ENCODE data around the gene CNIH1.
"Not testable (repeated sequence)": the region's sequence is repeated elsewhere in the genome, so short reads cannot be mapped to it uniquely, and the experiment has no call there.

Gene CNIH1

DNA sequence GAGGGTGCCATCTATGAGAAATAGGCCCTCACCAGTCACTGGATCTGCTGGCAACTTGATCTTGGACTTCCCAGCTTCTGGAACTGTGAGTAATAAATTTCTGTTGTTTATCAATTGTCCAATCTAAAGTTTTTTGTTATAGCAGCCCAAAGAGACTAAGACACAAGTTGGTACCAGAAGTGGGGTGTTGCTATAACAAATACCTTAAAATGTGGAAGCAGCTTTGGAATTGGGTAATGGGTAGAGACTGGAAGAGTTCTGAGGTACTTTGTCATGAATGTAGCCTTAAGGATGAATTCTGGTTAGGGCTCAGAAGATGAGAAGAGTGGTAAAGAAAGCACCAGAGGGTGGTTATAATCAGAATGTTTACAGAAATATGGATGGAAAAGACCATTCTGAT lies 26.1 kb upstream of the CNIH1 start:
- DNase-seq (ENCODE audit: low read depth, low spot score): no peak

DNA sequence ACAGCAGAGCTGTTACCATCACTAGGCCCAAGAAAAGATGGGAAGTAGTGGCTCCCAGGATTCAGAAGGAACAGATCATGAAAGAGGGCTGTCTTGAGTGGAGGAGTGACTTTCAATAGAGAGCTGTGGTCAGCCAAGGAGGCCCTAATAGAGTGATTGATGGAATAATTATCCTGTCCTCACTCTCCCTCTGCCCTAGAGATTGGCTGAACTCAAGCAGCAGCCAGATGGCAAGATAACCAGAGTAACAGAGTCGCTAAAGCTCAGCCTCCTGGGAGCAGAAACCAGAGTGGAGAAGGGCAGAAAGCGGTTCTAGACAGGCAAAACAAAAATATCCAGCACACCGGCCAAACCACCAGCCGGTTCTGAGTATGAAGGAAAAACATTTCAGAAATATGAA lies 24.5 kb upstream of the CNIH1 start:
- peak; percentile 29 for DNase-seq (ENCODE audit: low read depth, low spot score)

GRCh38 chr14:54462048-54462447 lies 20.9 kb upstream of the CNIH1 start:
- no peak for DNase-seq (ENCODE audit: low read depth, low spot score)

DNA sequence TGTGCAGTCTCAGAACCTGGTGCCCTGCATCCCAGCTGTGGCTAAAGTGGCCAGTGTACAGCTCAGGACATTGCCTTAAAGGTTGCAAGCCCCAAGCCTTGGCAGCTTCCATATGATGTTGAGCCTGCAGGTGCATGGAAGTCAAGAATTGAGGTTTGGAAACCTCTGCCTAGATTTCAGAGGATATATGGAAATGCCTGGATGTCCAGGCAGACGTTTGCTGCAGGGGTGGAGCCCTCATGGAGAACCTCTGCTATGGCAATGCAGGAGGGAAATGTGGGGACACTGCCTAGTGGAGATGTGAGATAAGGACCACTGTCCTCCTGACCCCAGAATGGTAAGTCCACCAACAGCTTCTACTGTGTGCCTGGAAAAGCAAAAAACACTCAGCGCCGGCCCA lies 17.9 kb upstream of the CNIH1 start:
- no peak for DNase-seq (ENCODE audit: low read depth, low spot score)

- not testable (repeated sequence) for DNase-seq (ENCODE audit: low read depth, low spot score)
These were observed 17.4 kb upstream of the CNIH1 start for GRCh38 chr14:54458536-54458935.

- no peak for DNase-seq (ENCODE audit: low read depth, low spot score)
These were observed 16.4 kb upstream of the CNIH1 start for GRCh38 chr14:54457609-54457996.

DNA sequence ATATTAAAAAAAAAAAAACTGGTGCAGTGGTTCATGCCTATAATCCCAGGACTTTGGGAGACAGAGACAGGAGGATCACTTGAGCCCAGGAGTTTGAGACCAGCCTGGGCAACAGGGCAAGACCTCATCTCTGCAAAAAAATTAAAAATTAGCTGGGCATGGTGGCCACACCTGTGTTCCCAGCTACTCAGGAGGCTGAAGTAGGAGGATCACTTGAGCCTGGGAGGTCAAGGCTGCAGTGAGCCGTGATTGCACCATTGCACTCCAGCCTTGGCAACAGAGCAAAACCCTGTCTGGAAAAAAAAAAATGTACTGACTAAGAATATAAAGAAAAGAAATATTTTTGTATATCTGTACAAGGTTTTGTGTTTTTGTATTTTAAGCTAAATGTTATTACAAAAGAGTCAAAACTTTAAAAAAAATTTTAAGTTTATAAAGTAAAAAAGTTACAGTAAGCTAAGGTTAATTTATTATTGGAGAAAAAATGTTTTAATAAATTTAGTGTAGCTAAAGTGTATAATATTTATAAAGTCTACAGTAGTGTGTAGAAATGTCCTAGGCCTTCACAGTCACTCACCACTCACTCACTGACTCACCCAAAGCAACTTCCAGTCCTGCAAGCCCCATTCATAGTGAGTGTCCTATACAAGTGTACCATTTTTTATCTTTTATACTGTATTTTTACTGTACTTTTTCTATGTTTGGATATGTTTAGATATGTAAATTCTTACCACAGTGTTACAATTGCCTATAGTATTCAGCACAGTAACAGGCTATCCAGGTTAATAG lies 15.8 kb upstream of the CNIH1 start:
- not testable (repeated sequence) for DNase-seq (ENCODE audit: low read depth, low spot score)

DNA sequence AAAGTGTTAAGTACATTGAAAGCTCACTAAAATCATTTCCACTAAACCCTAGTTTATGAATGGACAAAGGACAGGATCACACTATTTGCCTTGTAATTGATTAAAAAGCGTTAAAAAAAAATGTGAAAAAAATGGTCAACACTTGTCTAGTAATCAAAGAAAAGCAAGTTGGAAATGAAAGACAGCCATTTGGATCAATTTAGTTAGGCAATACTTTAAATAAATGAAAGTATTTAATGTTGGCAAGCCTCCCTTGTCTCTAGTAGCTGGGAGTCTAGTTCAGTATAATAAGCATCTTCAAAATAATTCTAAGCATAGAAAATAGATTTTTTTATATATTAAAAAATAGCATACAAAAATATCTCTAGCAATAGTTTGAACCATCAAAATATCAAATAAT lies 14.2 kb upstream of the CNIH1 start:
- DNase-seq (ENCODE audit: low read depth, low spot score): no peak

DNA sequence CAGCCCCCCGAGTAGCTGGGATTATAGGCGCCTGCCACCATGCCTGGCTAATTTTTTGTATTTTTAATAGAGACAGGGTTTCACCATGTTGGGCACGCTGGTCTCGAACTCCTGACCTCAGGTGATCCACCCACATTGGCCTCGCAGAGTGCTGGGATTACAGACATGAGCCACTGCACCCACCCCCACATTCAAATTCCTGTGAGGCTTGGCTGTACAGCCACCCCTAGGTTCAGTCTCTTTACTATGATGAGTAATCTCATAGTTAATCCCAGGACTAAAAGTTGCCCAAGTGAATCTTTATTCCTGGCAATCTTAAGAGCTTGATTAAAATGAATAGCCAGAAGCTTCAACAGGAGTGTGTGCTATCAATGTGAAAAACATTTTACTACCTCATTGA lies 12.8 kb upstream of the CNIH1 start:
- DNase-seq (ENCODE audit: low read depth, low spot score): not testable (repeated sequence)

GRCh38 chr14:54453252-54453651 lies 12.1 kb upstream of the CNIH1 start:
- no peak for DNase-seq (ENCODE audit: low read depth, low spot score)

DNA sequence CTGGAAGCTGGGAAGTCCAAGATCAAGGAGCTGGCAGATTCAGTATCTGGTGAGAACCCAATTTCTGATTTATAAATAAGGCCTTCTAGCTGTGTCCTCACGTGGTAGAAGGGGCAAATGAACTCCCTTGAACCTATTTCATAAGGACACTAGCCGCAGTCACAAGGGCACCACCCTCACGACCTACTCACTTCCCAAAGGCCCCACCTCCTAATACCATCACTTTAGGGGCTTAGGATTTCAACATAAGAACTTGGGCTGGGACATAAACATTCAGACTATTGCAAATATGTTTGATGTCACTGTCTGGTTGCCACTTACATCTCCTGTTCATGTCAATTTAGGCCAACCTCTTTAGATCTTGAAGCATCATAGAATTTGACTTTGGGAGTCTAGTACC lies 10.8 kb upstream of the CNIH1 start:
- no peak for DNase-seq (ENCODE audit: low read depth, low spot score)

DNA sequence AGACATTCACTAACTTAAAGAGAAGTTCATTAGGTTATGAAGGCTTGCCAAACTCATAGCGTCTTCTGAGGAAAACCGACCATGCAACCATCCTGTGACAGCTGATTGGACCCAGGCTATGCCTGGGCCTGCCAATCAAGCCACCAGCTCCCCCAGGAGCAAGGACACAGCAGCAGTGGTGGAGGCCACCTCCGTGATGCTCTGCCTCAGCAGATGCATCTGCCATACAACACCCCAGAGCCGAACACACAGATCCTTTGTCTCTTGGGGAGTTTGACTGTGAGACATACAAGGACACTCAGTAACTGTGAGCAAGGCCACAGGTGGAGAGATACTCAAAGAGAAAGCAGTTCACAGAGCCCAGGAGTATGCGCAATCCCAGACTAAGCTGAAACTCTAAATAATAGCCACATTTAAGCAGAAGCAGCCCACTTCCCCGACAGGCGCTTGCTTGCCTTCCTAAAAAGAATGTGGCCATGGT lies 10.0 kb upstream of the CNIH1 start:
- DNase-seq (ENCODE audit: low read depth, low spot score): no peak

DNA sequence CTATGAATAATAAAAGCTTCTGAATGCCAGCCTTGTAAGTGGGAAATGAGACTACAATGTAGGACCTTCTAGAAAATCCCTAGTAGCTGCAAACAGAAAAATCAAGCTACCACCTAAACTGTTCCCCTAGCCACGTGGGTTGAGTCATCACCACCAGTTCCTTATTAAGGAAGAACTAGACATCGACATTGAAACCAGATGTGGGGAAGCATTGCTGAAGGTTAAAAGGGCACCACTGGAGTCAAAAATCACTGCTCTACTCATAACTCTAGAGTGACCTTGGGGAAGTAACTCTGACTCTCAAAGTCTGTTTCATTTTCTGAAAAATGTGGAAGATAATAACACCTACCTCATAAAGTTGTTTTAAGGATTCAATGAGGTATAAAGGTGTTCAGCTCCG lies 9.4 kb upstream of the CNIH1 start:
- DNase-seq (ENCODE audit: low read depth, low spot score): no peak

DNA sequence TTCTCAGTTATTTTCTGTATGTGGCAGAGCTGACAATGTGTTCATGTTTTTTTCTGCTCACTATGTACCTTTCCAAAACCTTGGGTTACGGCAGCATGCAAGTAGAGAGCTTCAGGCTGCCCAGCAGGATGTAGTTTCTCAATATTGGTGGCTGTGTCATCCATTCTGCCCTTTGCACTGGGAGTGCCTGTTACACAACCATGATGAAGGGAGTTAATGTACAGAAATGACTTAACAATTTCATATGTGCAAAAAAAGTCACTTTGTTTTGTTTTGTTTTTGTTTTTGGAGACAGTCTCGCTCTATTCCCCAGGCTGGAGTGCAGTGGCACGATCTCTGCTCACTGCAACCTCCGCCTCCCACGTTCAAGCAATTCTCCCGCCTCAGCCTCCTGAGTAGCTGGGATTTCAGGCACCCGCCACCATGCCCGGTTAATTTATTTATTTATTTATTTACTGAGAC lies 6.1 kb upstream of the CNIH1 start:
- DNase-seq (ENCODE audit: low read depth, low spot score): no peak

DNA sequence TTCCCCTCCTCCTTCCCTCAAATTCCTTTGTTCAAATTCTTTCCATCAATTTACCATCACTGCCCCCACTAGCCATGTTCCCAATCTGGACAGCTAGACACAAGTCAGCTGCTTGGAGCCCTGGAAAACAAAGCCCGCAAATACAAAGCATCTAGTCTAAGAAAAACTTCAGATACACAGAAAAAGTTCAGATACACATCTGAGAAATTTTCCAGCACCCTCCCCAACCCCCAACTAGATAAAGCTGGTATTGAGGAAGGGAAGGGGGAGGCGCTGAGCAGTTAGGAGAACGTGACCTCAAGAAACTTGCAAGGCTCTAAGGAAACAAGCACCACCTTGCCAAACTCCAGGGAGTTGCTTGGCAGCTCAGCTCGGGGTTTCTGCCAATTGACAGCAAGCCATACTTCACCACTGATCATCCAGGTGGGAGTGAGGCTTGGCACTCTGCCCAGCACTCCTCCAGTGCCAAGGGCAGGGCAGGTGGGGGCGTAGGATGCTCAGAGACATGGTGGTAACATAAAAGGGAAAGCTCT lies 5.1 kb upstream of the CNIH1 start:
- no peak for DNase-seq (ENCODE audit: low read depth, low spot score)

DNA sequence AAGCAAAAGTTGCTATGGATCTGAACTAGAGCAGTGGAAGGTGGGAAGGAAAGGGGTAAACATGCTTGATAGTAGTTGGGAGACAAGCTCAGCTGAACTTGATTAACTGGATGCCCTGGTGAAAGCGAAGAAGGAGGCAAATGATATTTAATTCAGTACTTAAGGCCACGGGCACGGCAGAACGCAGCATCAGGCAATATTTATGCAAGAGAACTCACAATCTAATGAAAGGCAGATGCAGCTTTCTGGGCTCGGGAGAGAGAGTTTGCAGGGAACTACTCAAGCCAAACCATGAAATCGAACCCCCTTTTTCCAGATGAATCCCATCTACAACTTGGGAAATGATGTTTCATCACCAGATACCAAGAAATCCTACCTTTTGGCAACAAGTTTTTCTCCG lies 3.5 kb upstream of the CNIH1 start:
- DNase-seq (ENCODE audit: low read depth, low spot score): no peak

- peak; percentile 21 for DNase-seq (ENCODE audit: low read depth, low spot score)
These were observed 2.8 kb upstream of the CNIH1 start for GRCh38 chr14:54443981-54444380.

DNA sequence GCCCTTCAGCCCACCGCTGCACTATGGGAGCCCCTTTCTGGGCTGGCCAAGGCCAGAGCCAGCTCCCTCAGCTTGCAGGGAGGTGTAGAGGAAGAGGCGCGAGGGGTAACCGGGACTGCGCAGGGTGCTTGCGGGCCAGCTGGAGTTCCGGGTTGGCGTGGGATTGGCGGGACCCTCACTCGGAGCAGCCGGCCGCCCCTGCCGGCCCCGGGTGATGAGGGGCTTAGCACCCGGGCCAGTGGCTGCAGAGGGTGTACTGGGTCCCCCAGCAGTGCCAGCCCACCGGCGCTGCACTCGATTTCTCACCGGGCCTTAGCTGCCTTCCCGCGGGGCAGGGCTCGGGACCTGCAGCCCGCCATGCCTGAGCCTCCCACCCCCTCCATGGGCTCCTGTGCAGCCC lies 1.8 kb upstream of the CNIH1 start:
- DNase-seq (ENCODE audit: low read depth, low spot score): not testable (repeated sequence)

DNA sequence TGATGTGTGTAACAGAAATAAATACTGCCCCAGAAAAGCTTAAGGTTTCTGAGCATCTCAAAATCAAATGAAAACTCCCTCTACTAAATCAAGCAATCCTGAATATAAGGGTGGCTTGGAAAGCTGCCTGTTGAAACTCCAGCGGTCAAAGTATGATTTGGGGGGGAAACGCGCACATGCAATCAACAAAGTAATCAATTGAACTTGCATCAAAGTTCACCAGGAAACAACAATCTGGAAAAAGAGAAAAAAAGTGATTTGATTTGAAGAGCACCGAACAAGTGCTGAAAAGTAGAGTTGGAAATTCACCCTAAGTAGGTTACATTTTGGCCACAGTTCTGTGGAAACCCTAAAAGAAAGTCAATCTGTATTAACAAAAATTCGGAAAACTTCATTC lies 700 bp downstream of the CNIH1 start:
- no peak for DNase-seq (ENCODE audit: low read depth, low spot score)

DNA sequence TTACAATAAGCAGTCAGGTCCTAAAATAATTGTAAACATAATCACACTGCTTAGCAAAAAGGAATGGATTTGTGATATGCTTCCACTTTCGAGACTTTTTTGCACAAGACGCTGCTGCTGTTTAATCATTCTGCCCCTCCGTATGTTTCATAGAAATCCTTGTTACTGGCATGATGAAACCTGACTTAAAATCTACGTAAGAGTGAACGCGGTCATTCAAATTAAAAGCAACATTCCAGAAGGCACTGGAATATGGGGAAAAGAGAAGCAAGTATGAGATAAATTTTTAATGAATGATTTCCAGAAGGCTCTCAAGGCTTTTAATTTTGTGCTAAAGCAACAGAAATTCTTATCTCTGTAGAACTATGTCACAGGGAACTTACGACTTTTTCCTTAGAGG lies 1.1 kb downstream of the CNIH1 start:
- no peak for DNase-seq (ENCODE audit: low read depth, low spot score)

- DNase-seq (ENCODE audit: low read depth, low spot score): peak; percentile 27
These were observed 2.5 kb downstream of the CNIH1 start for GRCh38 chr14:54438703-54439102.

DNA sequence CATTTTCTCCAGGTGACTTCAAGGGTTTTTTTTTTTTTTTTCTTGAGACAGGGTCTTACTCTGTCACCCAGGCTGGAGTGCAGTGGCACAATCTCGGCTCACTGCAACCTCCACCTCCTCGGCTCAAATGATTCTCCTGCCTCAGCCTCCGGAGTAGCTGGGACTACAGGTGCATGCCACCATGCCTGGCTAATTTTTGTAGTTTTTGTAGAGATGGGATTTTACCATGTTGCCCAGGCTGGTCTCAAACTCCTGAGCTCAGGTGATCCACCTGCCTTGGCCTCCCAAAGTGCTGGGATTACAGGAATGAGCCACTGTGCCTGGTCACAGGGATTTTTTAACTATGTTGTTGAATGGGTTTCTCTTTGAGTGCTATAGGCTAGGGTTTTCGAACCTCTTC lies 3.2 kb downstream of the CNIH1 start:
- DNase-seq (ENCODE audit: low read depth, low spot score): not testable (repeated sequence)

GRCh38 chr14:54435500-54435981 lies 5.6 kb downstream of the CNIH1 start:
- DNase-seq (ENCODE audit: low read depth, low spot score): no peak
